GM12864 (cell line): Measurements from ENCODE around the gene NMRAL1.

Source experiments
- DNase-seq: peaks from one replicate; pipeline ENCODE4 v3.0.0-alpha.2; 2011; ENCODE audit warnings: low read depth
- H3K4me3 ChIP-seq: 2 replicates; pipeline ENCODE4 v1.5.1; 2011; ENCODE audit warnings: mild to moderate bottlenecking, low read depth, low read length, control low read depth
- TF ChIP-seq, protein P1 (sequence below): IDR thresholded peaks from 2 replicates; pipeline ENCODE4 v1.5.1; 2011; ENCODE audit warnings: low read depth, mild to moderate bottlenecking, moderate library complexity, low read length, control low read depth, inconsistent platforms; ENCODE audit errors: missing control alignments

NMRAL1 gene

GRCh38 chr16:4460936-4461249, 13.5 kb downstream of the NMRAL1 start:
- H3K4me3 ChIP-seq: no peak overlapping the region
- TF ChIP-seq, protein P1, sequence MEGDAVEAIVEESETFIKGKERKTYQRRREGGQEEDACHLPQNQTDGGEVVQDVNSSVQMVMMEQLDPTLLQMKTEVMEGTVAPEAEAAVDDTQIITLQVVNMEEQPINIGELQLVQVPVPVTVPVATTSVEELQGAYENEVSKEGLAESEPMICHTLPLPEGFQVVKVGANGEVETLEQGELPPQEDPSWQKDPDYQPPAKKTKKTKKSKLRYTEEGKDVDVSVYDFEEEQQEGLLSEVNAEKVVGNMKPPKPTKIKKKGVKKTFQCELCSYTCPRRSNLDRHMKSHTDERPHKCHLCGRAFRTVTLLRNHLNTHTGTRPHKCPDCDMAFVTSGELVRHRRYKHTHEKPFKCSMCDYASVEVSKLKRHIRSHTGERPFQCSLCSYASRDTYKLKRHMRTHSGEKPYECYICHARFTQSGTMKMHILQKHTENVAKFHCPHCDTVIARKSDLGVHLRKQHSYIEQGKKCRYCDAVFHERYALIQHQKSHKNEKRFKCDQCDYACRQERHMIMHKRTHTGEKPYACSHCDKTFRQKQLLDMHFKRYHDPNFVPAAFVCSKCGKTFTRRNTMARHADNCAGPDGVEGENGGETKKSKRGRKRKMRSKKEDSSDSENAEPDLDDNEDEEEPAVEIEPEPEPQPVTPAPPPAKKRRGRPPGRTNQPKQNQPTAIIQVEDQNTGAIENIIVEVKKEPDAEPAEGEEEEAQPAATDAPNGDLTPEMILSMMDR: no peak
- DNase-seq: no peak

DNA sequence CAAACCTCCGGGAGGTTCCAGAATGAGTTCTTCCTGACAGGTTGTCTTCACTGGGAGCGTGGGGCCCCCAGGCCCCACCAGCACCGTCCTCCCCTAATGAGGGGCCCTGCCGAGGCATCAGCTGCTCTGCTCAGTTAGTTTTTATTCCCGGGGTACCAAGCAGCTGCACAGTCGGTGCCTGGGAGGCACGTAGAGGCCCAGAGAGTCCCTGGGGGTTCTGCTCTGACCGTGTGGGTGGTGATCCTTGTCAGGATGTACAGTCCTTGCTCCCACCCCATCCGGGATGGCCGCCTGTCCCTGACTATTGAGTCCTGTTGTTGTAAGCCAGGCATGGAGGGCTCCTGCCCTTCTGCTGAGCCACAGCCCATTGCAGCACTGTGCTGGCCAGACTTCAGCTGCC, 18.5 kb downstream of the NMRAL1 start:
- DNase-seq: no peak
- H3K4me3 ChIP-seq: no peak overlapping the region
- TF ChIP-seq, protein P1: no peak

DNA sequence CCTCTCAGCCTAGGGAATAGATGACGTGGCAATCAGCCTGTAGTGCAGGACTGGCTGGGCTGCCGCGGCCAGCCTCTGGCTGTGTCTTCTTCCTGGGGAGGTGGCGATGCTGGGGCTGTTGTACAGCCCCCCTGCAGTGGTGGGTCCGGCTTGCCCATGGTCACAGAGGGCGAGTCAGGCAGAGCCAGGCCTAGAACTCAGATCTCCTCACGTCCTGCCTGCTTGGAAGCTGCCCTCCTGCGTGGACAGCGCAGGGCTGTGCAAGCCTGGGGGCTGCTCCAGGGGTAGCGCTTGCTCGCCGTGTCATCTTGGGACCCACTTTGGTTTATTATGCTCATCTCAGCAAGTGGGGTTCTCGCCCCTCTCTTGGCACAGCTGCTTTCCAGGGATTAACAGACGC, 19.3 kb downstream of the NMRAL1 start:
- H3K4me3 ChIP-seq: no peak overlapping the region
- no peak for DNase-seq
- TF ChIP-seq, protein P1: no peak

GRCh38 chr16:4454623-4455022, 19.8 kb downstream of the NMRAL1 start:
- DNase-seq: no peak
- TF ChIP-seq, protein P1: no peak

GRCh38 chr16:4452674-4453073, 21.8 kb downstream of the NMRAL1 start:
- TF ChIP-seq, protein P1: no peak
- no peak overlapping the region for H3K4me3 ChIP-seq
- DNase-seq: no peak

More at GRCh38 chr16:4454623-4455022, 19.8 kb downstream of the NMRAL1 start:
- H3K4me3 ChIP-seq: no peak overlapping the region

DNA sequence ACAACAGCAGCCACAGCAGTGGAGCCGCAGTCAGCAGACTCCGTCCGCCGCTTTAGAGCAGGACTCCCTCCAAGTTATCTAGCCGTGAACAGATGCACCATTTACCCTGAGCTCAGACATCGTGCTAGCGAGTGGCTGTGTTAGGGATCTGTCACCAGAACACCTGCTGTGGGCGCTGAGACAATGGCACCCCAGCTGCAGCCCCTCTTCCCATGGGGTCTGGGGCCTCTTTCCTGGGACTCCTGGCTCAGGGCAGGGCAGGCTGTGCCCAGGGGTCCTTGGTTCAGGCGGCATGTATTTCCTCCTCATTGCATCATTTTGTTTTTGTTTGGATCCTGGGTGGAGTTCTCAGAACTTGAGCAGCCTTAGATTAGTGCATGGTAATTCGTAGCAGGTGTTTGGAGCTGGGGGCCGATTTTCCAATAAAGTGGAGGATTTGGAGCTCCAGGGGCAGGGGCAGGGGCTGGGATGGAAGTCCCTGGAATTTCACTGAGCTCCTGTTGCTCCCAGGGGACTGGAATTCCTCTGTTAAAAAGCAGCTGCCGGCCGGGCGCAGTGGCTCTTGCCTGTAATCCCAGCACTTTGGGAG, 23.4 kb downstream of the NMRAL1 start:
- no peak for DNase-seq
- H3K4me3 ChIP-seq: no peak overlapping the region
- TF ChIP-seq, protein P1: no peak

DNA sequence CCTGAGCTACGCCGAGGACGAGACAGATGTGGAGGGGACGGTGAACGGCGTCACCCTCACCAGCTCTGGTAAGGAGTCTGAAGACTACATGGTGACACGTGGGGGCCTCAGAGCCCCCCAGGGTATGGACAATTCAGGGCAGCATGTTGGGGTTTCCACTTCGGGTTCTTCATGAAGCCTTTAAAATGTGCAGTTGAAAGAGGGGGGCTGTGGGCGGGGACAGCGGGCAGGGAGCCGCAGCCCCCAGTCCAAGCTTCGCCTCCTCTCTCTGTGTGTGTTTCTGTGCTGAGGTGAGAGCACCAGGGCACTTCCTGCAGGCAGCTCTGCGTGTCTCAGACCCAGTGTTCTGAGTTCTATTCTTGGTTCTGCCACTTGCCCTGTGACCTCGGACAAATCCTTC, 24.0 kb downstream of the NMRAL1 start:
- no peak for DNase-seq
- TF ChIP-seq, protein P1: no peak
- no peak overlapping the region for H3K4me3 ChIP-seq
